Sigmoid colon (tissue), 3 donors: ENCODE measurements around the gene PIP5K1A.

Source experiments
- POLR2A ChIP-seq, 2 donors: fragments of 450-650 bp; IDR thresholded peaks; one replicate each; pipeline ENCODE4 v1.6.1; 2016; ENCODE audit warnings: antibody characterized with exemption in 2 of 2, mild to moderate bottlenecking in 2 of 2, moderate library complexity in 2 of 2
- TF ChIP-seq, protein P1 (sequence below), 4 experiments: fragments of 450-650 bp in 3 of 4; fragments of 200-600 bp in 1 of 4; IDR thresholded peaks; one replicate each; pipeline ENCODE4 v1.5.1; 2016 to 2019; ENCODE audit warnings: antibody characterized with exemption in 4 of 4, mild to moderate bottlenecking in 3 of 4, moderate library complexity in 2 of 4

DNA sequence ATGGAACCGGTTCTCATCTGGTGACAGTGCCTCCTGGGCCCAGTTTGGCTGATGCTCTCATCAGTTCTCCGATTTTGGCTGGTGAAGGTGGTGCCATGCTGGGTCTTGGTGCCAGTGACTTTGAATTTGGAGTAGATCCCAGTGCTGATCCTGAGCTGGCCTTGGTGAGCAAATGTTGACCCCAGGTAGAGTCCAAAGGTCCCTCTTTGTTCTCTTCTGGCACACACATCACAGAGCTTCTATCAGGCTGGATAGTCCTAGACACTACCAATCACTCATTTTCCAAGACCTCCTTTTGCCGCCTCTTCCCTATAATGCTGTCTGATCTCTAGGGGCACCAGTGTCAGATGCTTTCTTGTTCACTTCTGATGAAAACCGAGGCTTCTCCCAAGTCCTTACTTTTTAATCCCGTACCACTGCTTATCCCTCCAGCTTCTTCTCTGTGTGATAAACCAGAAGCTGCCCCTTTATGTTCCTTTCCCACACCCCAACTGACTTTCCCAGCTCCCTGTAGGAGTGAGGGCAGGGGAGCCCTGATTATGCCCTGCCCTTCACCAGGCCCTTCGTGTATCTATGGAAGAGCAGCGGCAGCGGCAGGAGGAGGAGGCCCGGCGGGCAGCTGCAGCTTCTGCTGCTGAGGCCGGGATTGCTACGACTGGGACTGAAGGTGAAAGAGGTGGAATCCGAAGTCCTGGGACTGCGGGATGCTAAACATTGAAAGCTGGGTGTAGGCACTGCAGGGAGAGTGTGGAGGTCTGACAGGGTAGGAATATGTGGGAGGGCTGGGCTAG lies 67.3 kb downstream of the PIP5K1A start:
- TF ChIP-seq, protein P1, sequence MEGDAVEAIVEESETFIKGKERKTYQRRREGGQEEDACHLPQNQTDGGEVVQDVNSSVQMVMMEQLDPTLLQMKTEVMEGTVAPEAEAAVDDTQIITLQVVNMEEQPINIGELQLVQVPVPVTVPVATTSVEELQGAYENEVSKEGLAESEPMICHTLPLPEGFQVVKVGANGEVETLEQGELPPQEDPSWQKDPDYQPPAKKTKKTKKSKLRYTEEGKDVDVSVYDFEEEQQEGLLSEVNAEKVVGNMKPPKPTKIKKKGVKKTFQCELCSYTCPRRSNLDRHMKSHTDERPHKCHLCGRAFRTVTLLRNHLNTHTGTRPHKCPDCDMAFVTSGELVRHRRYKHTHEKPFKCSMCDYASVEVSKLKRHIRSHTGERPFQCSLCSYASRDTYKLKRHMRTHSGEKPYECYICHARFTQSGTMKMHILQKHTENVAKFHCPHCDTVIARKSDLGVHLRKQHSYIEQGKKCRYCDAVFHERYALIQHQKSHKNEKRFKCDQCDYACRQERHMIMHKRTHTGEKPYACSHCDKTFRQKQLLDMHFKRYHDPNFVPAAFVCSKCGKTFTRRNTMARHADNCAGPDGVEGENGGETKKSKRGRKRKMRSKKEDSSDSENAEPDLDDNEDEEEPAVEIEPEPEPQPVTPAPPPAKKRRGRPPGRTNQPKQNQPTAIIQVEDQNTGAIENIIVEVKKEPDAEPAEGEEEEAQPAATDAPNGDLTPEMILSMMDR (IDR thresholded peaks at IDR 0.05), result no peak
- no peak for TF ChIP-seq POLR2A (IDR thresholded peaks at IDR 0.05)
